Ramos (cell line): Measurements from ENCODE around the gene ABCD3.
"Not testable (repeated sequence)": the region's sequence is repeated elsewhere in the genome, so short reads cannot be mapped to it uniquely, and the experiment has no call there.

Experiments
- in situ Hi-C: fragments of 300-500 bp; cut with MboI; formaldehyde crosslinking; loops from one replicate; pipeline ENCODE4 v1.14.3; 2022; ENCODE audit warnings: low sequenced_read_pairs; ENCODE audit not compliant: unreplicated experiment

ABCD3 gene

GRCh38 chr1:94411237-94411636, 7.0 kb upstream of the ABCD3 start:
- in situ Hi-C loops = no loop called here

GRCh38 chr1:94413311-94413710, 4.9 kb upstream of the ABCD3 start:
- in situ Hi-C loops = no loop called here

GRCh38 chr1:94416901-94417727, 1.1 kb upstream of the ABCD3 start:
- in situ Hi-C loops = no loop called here

- in situ Hi-C loops = no loop called here
Measured at GRCh38 chr1:94417728-94417977, 536 bp upstream of the ABCD3 start.

- in situ Hi-C loops = no loop called here
Measured at GRCh38 chr1:94418664-94419655, 771 bp downstream of the ABCD3 start.

- in situ Hi-C loops = no loop called here
Measured at GRCh38 chr1:94422115-94422820, 4.1 kb downstream of the ABCD3 start.

GRCh38 chr1:94425821-94426484, 7.8 kb downstream of the ABCD3 start:
- in situ Hi-C loops = no loop called here

GRCh38 chr1:94426485-94426870, 8.3 kb downstream of the ABCD3 start:
- in situ Hi-C loops = not testable (repeated sequence)

- in situ Hi-C loops = no loop called here
Measured at GRCh38 chr1:94428441-94428840, 10.3 kb downstream of the ABCD3 start.

- in situ Hi-C loops = not testable (repeated sequence)
Measured at GRCh38 chr1:94428927-94429528, 10.8 kb downstream of the ABCD3 start.

- in situ Hi-C loops = not testable (repeated sequence)
Measured at GRCh38 chr1:94430066-94430465, 11.9 kb downstream of the ABCD3 start.

- in situ Hi-C loops = no loop called here
Measured at GRCh38 chr1:94433866-94434265, 15.7 kb downstream of the ABCD3 start.

GRCh38 chr1:94434365-94435045, 16.3 kb downstream of the ABCD3 start:
- in situ Hi-C loops = no loop called here

GRCh38 chr1:94438692-94439276, 20.6 kb downstream of the ABCD3 start:
- in situ Hi-C loops = no loop called here

- in situ Hi-C loops = no loop called here
Measured at GRCh38 chr1:94440088-94440487, 21.9 kb downstream of the ABCD3 start.

GRCh38 chr1:94443067-94443466, 24.9 kb downstream of the ABCD3 start:
- in situ Hi-C loops = not testable (repeated sequence)

- in situ Hi-C loops = not testable (repeated sequence)
Measured at GRCh38 chr1:94444819-94445218, 26.6 kb downstream of the ABCD3 start.

- in situ Hi-C loops = not testable (repeated sequence)
Measured at GRCh38 chr1:94445733-94446132, 27.5 kb downstream of the ABCD3 start.

- in situ Hi-C loops = not testable (repeated sequence)
Measured at GRCh38 chr1:94446177-94446576, 28.0 kb downstream of the ABCD3 start.
